ENCODE results near the gene EPB41L3. TPM values are rescaled to one million over a fixed set of nuclear protein-coding genes. Genes with fewer than 3 reads are reported as not detected.

The EPB41L3 gene
- total RNA-seq, 1 donor from 2014 or later: 90.9 TPM

GRCh38 chr18:5414546-5414945, 129.3 kb downstream of the EPB41L3 start:
- no peak for TF ChIP-seq CTCF (IDR thresholded peaks at IDR 0.05)
- H3K27me3 ChIP-seq: no peaks in the 10 kb centered on the region
- no peak overlapping the region for H3K27ac ChIP-seq
- H3K4me3 ChIP-seq: no peak overlapping the region
- intact Hi-C loops (cut with DNase I): no loop called here
- no peaks in the 10 kb centered on the region for H3K4me1 ChIP-seq
- no peak for DNase-seq (ENCODE audit: low spot score in 2 of 2)
- H3K9me3 ChIP-seq: no peaks in the 10 kb centered on the region
- no peaks in the 10 kb centered on the region for H3K36me3 ChIP-seq

GRCh38 chr18:5413447-5413846, 130.3 kb downstream of the EPB41L3 start:
- TF ChIP-seq CTCF (IDR thresholded peaks at IDR 0.05): no peak
- Histone ChIP-seq H3K9me3 (no peaks in the 10 kb centered on the region), H3K27me3 (no peaks in the 10 kb centered on the region), H3K36me3 (no peaks in the 10 kb centered on the region), H3K4me1 (no peaks in the 10 kb centered on the region), H3K27ac (no peak overlapping the region), H3K4me3 (no peak overlapping the region)
- DNase-seq (ENCODE audit: low spot score in 2 of 2): no peak
- intact Hi-C loops (cut with DNase I): no loop called here

- DNase-seq (ENCODE audit: low spot score in 2 of 2): no peak
Observed at GRCh38 chr18:5410582-5410981, 133.2 kb downstream of the EPB41L3 start.

GRCh38 chr18:5398269-5398668, 145.5 kb downstream of the EPB41L3 start:
- H3K9me3 ChIP-seq: no peaks in the 10 kb centered on the region
- no peak for DNase-seq (ENCODE audit: low spot score in 2 of 2)
- H3K36me3 ChIP-seq: no peaks in the 10 kb centered on the region
- H3K4me1 ChIP-seq: no peaks in the 10 kb centered on the region
- H3K27me3 ChIP-seq: no peaks in the 10 kb centered on the region
- intact Hi-C loops (cut with DNase I): no loop called here
- no peak for TF ChIP-seq CTCF (IDR thresholded peaks at IDR 0.05)
- no peak overlapping the region for H3K4me3 ChIP-seq
- H3K27ac ChIP-seq: no peak overlapping the region

More at GRCh38 chr18:5410582-5410981, 133.2 kb downstream of the EPB41L3 start:
- Histone ChIP-seq H3K9me3 (no peaks in the 10 kb centered on the region), H3K4me3 (no peak overlapping the region), H3K4me1 (no peaks in the 10 kb centered on the region), H3K27me3 (no peaks in the 10 kb centered on the region), H3K27ac (no peak overlapping the region), H3K36me3 (no peaks in the 10 kb centered on the region)
- intact Hi-C loops (cut with DNase I): no loop called here
- no peak for TF ChIP-seq CTCF (IDR thresholded peaks at IDR 0.05)

DNA sequence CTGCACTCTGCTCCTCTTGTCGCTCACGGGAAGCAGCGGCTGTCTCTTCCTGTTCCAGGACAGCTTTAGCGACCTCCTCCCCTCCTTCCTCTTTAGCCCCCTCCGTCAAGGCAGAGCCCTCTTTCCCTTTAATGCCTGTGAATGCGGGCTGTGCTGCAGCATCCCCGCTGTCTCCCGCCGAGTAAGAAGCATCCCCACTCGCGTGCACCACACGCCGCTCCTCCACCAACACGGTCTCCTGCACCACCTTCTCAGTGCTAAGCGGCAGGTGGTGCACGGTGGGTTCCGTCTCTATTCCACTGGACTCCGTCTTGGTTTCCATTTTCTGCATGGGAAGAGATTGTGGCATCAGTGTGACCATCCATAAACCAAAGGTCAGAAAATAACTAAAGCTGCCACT, 146.7 kb downstream of the EPB41L3 start:
- H3K4me1 ChIP-seq: no peaks in the 10 kb centered on the region
- no peaks in the 10 kb centered on the region for H3K27me3 ChIP-seq
- TF ChIP-seq CTCF (IDR thresholded peaks at IDR 0.05): no peak
- H3K4me3 ChIP-seq: no peak overlapping the region
- DNase-seq (ENCODE audit: low spot score in 2 of 2): no peak
- no peaks in the 10 kb centered on the region for H3K36me3 ChIP-seq
- H3K27ac ChIP-seq: no peak overlapping the region
- intact Hi-C loops (cut with DNase I): no loop called here
- no peaks in the 10 kb centered on the region for H3K9me3 ChIP-seq

DNA sequence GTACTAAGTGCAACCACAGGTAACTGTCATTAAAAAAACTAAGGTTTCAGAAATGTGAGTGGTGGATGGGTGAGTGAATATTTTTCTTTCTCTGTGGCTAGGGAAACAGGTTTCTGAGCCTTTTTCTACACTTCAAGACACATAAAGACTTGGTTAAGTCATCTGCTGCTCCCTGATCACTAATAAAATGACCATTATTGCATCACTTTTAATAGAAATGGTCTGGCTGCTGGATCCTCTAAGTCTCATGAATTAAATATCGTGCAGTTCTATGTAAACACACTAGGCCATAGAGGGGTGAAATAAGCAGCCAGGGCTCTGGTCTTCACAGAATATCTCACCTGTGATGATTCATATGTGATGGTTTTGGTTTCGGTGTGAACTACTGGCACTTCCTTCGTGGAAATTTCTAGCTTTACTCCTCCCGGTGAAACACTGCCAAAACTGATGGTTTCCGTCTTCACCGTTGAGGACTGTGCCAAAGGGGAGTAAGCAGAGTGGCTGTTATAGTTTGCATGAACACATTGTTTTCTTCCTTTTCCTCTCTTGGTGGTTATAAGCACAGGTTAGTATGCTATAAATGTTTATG, 147.8 kb downstream of the EPB41L3 start:
- no peaks in the 10 kb centered on the region for H3K36me3 ChIP-seq
- no peak for DNase-seq (ENCODE audit: low spot score in 2 of 2)
- no peak for TF ChIP-seq CTCF (IDR thresholded peaks at IDR 0.05)
- H3K4me1 ChIP-seq: no peaks in the 10 kb centered on the region
- H3K27me3 ChIP-seq: no peaks in the 10 kb centered on the region
- no peak overlapping the region for H3K4me3 ChIP-seq
- intact Hi-C loops (cut with DNase I): no loop called here
- H3K9me3 ChIP-seq: no peaks in the 10 kb centered on the region
- H3K27ac ChIP-seq: no peak overlapping the region
